Psoas muscle (tissue), 8 donors: ENCODE results near the gene NLRP6. TPM values are rescaled to one million over a fixed set of nuclear protein-coding genes. Genes with fewer than 3 reads are reported as not detected.

Experiments
- ATAC-seq, 4 donors: fragments of 200-7000 bp; cut with Tn5 transposase; one replicate each; pipeline ENCODE4 v1.9.1; 2020; ENCODE audit warnings: moderate library complexity in 3 of 4, mild to moderate bottlenecking in 2 of 4
- DNase-seq, 2 donors: peaks; one replicate each; pipeline ENCODE4 v3.0.0-alpha.2; 2020
- H3K27ac ChIP-seq: fragments of 200-600 bp; one replicate; pipeline ENCODE4 v1.8.0; 2022
- H3K27me3 ChIP-seq, 3 donors: fragments of 200-600 bp in 1 of 3; one replicate each; pipeline versions ENCODE4 v1.6.1 to v1.8.0; 2013 to 2022; ENCODE audit warnings: low read length in 2 of 3, mild to moderate bottlenecking in 2 of 3, moderate library complexity in 1 of 3; ENCODE audit not compliant: insufficient read depth in 3 of 3
- H3K36me3 ChIP-seq, 2 donors: fragments of 200-600 bp in 1 of 2; one replicate each; pipeline versions ENCODE4 v1.6.1 to v1.8.0; 2013 to 2022; ENCODE audit warnings: low read depth in 1 of 2, mild to moderate bottlenecking in 1 of 2, moderate library complexity in 1 of 2; ENCODE audit not compliant: insufficient read depth in 1 of 2
- H3K4me1 ChIP-seq: fragments of 200-600 bp; one replicate; pipeline ENCODE4 v1.8.0; 2022
- H3K4me3 ChIP-seq: fragments of 200-600 bp; one replicate; pipeline ENCODE4 v1.8.0; 2022; ENCODE audit warnings: mild to moderate bottlenecking
- H3K9me3 ChIP-seq: fragments of 200-600 bp; one replicate; pipeline ENCODE4 v1.8.0; 2022
- WGBS, 3 donors: extraction: QIAGEN DNeasy Blood & Tissue Kit; methylation state at CpG; one replicate each; pipeline versions ENCODE4 v1.1.6 to v1.1.7; 2013; 5-methylcytosine and 5-hydroxymethylcytosine counted together
- intact Hi-C, 2 donors: fragments of 100-400 bp; cut with DNase I; formaldehyde crosslinking; loops; one replicate each; pipeline versions ENCODE4 v1.11.0 to v1.14.2; 2022
- polyA plus RNA-seq, 3 donors: library from polyadenylated mRNA; stranded (reverse); fragments of 200-250 nt; gene quantifications; one replicate each; pipeline ENCODE4 v1.2.3, GENCODE V29; 2013
- total RNA-seq, 4 donors: library from RNA; stranded (reverse); fragmentation: NEBNext Ultra II Directional in 2 of 4; extraction: Animal tissue kit (Norgen Biotek cat#: 25700) in 2 of 4; gene quantifications; one replicate each; pipeline versions ENCODE4 v1.2.1 to v1.2.4, GENCODE V29; 2021 to 2023
- TF ChIP-seq, protein P1 (sequence below): fragments of 200-600 bp; IDR thresholded peaks from one replicate; pipeline ENCODE4 v1.8.0; 2022; ENCODE audit warnings: antibody characterized with exemption
- donor health status: healthy with polysubstance abuse.
- donor health status: DM: no; HTN: no; CAD: no; lungs with moderate emphysema.
- donor health status: Bipolar disorder and iron deficiency.
- donor health status: healthy.
- donor health status: DM: yes; HTN: yes; CAD: no.
- donor health status: DM: no; HTN: no; CAD: no.
- donor health status: DM: no; HTN: no; CAD: no.
- donor health status: DM: yes; HTN: yes; CAD: no.

NLRP6 gene
- total and polyA plus RNA-seq, 7 donors: 0.03 to 0.17 (median 0.07) TPM; not detected in 3

DNA sequence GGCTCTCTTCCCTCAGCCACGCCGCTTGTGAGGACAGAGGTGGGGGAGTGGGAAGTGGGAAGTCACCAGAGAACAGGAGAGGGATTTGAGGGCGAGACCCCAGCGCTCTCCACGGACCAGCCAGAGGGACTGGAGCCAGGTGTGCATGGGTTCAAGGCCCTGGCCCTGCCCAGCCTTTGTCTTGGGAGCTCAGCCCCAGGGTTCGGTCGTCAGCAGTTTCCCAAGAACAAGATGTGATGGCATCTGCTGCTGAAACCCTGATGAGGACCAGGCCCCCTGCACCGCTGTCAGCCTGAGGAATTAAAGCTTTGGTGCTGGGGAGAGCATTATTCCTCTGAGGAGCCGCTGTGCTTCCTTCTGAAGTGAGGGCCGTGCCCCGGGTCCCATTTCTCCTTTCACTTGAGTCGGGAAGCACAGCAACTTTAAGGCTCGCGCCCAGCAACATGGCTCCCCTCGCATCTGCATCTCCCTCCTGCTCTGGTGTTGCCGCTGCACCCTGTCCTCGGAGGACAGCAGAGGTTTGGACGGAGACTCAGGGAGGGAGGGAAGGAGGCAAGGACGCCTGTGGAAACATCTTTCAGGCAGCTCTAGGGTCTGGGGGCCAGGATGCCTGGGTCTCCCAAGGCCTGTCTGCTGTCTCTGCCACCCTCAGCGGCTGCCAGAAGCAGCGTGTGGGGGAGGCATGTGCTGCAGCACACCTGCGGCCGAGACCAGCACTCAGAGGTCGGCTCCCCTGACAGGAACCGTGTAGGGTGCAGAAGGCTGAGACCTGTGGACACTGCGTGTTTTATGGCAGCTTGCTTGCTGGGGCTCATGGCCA, 17.4 kb downstream of the NLRP6 start:
- TF ChIP-seq, protein P1, sequence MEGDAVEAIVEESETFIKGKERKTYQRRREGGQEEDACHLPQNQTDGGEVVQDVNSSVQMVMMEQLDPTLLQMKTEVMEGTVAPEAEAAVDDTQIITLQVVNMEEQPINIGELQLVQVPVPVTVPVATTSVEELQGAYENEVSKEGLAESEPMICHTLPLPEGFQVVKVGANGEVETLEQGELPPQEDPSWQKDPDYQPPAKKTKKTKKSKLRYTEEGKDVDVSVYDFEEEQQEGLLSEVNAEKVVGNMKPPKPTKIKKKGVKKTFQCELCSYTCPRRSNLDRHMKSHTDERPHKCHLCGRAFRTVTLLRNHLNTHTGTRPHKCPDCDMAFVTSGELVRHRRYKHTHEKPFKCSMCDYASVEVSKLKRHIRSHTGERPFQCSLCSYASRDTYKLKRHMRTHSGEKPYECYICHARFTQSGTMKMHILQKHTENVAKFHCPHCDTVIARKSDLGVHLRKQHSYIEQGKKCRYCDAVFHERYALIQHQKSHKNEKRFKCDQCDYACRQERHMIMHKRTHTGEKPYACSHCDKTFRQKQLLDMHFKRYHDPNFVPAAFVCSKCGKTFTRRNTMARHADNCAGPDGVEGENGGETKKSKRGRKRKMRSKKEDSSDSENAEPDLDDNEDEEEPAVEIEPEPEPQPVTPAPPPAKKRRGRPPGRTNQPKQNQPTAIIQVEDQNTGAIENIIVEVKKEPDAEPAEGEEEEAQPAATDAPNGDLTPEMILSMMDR: no peak
- peak; percentile 10 to 39 for DNase-seq
- Histone ChIP-seq H3K36me3 (no peaks in the 10 kb centered on the region), H3K9me3 (no peaks in the 10 kb centered on the region), H3K27me3 (peaks cover 0 to 38% (median 2%) of the 10 kb centered on the region in 3 donors), H3K4me3 (no peak overlapping the region), H3K4me1 (no peaks in the 10 kb centered on the region), H3K27ac (no peak overlapping the region)
- intact Hi-C loops: loop anchor here in 1 of 2 donors (5.0 kb wide), 1 partner anchor 67 kb away; no protein-coding TSS in a partner anchor
- no peak for ATAC-seq
- 74 to 77% (median 76%) methylated on average over 24 to 26 of the region's 26 CpGs for WGBS, 3 donors

DNA sequence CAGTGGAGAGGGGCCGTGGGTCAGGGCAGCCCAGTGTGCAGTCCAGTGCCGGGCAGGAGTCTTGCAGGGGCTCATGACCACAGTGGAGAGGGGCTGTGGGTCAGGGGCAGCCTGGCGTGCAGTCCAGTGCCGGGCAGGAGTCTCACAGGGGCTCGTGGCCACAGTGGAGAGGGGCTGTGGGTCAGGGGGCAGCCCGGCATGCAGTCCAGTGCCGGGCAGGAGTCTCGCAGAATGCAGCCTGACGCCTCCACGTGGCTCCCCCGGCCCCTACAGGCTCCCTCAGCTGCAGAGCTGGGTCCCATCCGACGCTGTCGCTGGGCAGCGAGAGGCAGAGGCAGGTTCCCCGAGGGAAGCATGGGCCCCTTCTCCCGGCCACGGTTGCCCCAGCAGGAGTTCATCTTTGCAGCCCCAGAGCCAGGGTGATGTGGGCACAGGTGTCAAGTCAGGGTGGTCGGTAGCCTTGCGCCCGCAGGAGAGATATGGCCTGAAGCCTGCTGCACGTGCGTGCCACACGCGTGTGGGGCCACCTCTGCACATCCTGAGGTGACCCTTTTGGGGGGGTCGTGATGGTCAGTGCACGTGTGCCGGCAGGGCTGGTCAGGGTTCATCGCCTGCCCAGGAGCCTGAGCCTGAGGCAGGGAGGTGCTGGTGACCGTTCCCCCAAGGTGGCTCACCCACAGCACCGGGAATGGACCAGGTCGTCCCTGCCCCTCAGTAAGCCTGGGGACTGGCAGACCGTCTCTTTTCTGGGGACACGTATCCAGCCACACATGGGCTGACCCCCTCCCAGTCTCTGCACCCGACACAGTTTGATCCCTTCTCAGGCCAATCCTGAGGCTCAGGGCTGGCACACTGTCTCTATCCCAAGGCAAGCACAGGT, 18.2 kb downstream of the NLRP6 start:
- ATAC-seq: no peak
- TF ChIP-seq, protein P1: no peak

DNA sequence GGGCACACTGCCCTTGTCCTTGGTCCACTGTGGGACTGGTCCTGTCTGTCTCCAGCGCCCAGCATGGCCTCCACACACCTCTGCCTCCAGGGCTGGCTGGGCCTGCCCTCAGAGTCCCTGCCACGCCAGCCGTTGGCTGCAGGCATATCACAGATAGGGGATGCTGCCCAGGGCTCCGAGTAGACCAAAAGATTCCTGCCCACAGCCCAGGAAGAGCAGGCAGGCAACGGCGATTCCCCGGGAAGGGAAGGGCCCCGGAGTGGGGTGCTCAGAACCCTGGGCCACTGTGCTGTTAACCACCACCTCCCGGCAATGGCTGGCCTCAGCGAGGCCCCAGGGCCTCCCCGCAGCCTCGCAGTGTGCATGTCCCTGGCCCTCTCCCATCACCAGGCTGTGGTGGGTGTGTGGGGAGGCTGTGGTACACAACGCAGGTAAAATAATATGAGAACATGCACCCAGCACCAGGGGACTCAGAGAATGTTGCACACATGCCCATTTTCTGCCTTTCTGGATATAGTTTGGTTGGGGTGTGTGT, 18.9 kb downstream of the NLRP6 start:
- 47 to 74% (median 50%) methylated on average over 13 of the region's 13 CpGs for WGBS, 3 donors
- H3K4me1 ChIP-seq: no peaks in the 10 kb centered on the region
- peaks cover 0 to 39% (median 4%) of the 10 kb centered on the region in 3 donors for H3K27me3 ChIP-seq
- TF ChIP-seq, protein P1: no peak
- no peak overlapping the region for H3K27ac ChIP-seq
- DNase-seq (peak; percentile 13 to 58), ATAC-seq (peak in 2 of 4 donors; percentile 3 to 7)
- H3K36me3 ChIP-seq: no peaks in the 10 kb centered on the region
- no peaks in the 10 kb centered on the region for H3K9me3 ChIP-seq
- H3K4me3 ChIP-seq: no peak overlapping the region
- intact Hi-C loops: loop anchor here in 1 of 2 donors (5.0 kb wide), 1 partner anchor 65 kb away; no protein-coding TSS in a partner anchor

More for the DNA sequence above, 18.2 kb downstream of the NLRP6 start:
- Histone ChIP-seq H3K4me1 (no peaks in the 10 kb centered on the region), H3K27ac (no peak overlapping the region), H3K27me3 (peaks cover 0 to 39% (median 4%) of the 10 kb centered on the region in 3 donors), H3K4me3 (no peak overlapping the region), H3K9me3 (no peaks in the 10 kb centered on the region), H3K36me3 (no peaks in the 10 kb centered on the region)
- intact Hi-C loops: loop anchor here in 1 of 2 donors (5.0 kb wide), 1 partner anchor 66 kb away; no protein-coding TSS in a partner anchor
- peak; percentile 7 to 46 for DNase-seq
- WGBS, 3 donors: 63 to 68% (median 66%) methylated on average over 35 of the region's 35 CpGs

DNA sequence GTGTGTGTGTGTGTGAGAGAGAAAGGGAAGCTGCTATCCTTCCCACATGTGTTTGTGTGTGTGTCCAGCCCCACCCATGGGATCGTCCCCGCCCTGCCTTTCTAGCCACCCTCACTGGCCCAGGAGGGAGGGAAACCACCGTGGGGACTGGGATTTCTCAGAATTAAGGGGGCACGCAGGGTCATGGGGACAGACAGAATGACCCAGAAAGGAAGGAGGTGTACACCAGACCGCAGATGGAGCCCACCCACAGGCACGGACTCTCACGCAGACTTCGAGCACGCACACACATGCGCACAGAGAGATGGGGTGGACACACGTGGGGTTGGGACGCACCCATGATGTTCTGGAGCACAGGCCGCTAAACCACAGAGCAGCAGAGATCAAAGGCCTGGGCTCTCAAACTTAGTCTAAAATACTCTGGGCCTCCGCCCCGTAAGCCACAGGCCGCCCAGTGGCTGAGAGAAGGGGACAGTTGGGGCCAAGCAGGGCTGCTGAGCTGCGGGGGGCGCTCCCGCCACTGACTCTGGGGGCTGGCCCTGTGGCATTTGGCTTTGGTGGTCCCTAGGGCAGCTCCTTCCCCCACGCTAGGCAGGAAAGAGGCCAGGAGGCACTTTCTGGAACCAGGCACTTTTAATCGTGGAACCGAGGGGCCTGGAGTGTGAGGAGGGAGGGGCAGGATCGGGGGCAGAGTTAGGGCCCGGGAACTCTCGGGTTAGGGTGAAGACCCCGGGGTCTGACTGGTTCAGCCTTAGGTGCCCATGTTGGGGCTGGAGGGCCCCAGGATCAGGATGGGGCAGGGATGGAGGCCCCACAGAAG, 19.6 kb downstream of the NLRP6 start:
- Histone ChIP-seq H3K27me3 (peaks cover 0 to 39% (median 4%) of the 10 kb centered on the region in 3 donors), H3K4me1 (no peaks in the 10 kb centered on the region), H3K36me3 (no peaks in the 10 kb centered on the region), H3K4me3 (no peak overlapping the region), H3K27ac (no peak overlapping the region), H3K9me3 (no peaks in the 10 kb centered on the region)
- DNase-seq: peak; percentile 23 to 67
- TF ChIP-seq, protein P1: no peak
- intact Hi-C loops: loop anchor here in 1 of 2 donors (5.0 kb wide), 1 partner anchor 65 kb away; no protein-coding TSS in a partner anchor
- WGBS, 3 donors: 44 to 56% (median 46%) methylated on average over 26 of the region's 26 CpGs
- peak in 2 of 4 donors; percentile 38 to 54 for ATAC-seq
